Ovary (tissue), 9 donors: ENCODE data around the gene ADGRA1. TPM values are rescaled to one million over a fixed set of nuclear protein-coding genes. Genes with fewer than 3 reads are reported as not detected.

Experiments used
- DNase-seq, 5 donors: peaks; one replicate each; pipeline ENCODE4 v3.0.0-alpha.2; 2019 to 2020
- H3K27ac ChIP-seq, 2 donors: fragments of 200-600 bp; one replicate each; pipeline versions ENCODE4 v1.5.1 to v1.8.0; 2019 to 2022
- H3K27me3 ChIP-seq: fragments of 200-600 bp; one replicate; pipeline ENCODE4 v1.8.0; 2022
- H3K36me3 ChIP-seq: fragments of 200-600 bp; sonication (generic); one replicate; pipeline ENCODE4 v1.5.1; 2019
- H3K4me1 ChIP-seq: one replicate; pipeline ENCODE4 v1.8.1; 2013; ENCODE audit warnings: mild to moderate bottlenecking, moderate library complexity; ENCODE audit not compliant: insufficient read depth
- H3K4me3 ChIP-seq: fragments of 200-600 bp; sonication (generic); one replicate; pipeline ENCODE4 v1.5.1; 2017
- H3K9me3 ChIP-seq, 2 donors: fragments of 200-600 bp in 1 of 2; sonication (generic) in 1 of 2; one replicate each; pipeline versions ENCODE4 v1.5.1 to v1.8.1; 2013 to 2019; ENCODE audit warnings: mild to moderate bottlenecking in 1 of 2, moderate library complexity in 1 of 2
- EP300 ChIP-seq: sonication (generic); formaldehyde crosslinking; IDR thresholded peaks from one replicate; pipeline ENCODE4 v1.6.1; 2017; ENCODE audit warnings: antibody characterized with exemption
- POLR2A ChIP-seq: fragments of 450-650 bp; IDR thresholded peaks from one replicate; pipeline ENCODE4 v1.6.1; 2017; ENCODE audit warnings: antibody characterized with exemption, mild to moderate bottlenecking, moderate library complexity
- WGBS, 3 donors: extraction: QIAGEN DNeasy Blood & Tissue Kit in 1 of 3; methylation state at CpG; one replicate each; pipeline versions ENCODE4 v1.1.5 to v1.1.7; 2013 to 2017; 5-methylcytosine and 5-hydroxymethylcytosine counted together
- intact Hi-C, 4 donors: fragments of 100-400 bp; cut with DNase I; formaldehyde crosslinking; loops; one replicate each; pipeline versions ENCODE4 v1.11.0 to v1.15.1; 2022 to 2023
- polyA plus RNA-seq, 2 donors: library from polyadenylated mRNA; stranded (reverse); fragments of 200-250 nt in 1 of 2; fragments of 350-450 nt in 1 of 2; fragmentation: Illumina TruSeq in 1 of 2; extraction: RNeasy Lipid Tissue Mini Kit (QIAGEN cat#74804) in 1 of 2; gene quantifications; one replicate each; pipeline ENCODE4 v1.2.3, GENCODE V29; 2013 to 2014
- total RNA-seq, 7 donors: library from RNA; depleted of rRNA in 2 of 7; stranded (reverse); fragments of >200 nt in 2 of 7; fragmentation: NEBNext Ultra II Directional in 3 of 7; extraction: Animal tissue kit (Norgen Biotek cat#: 25700) in 3 of 7; gene quantifications; one replicate each; pipeline versions ENCODE4 v1.1.0 to v1.2.4, GENCODE V29; 2016 to 2023
- TF ChIP-seq, protein P1 (sequence below), 3 donors: fragments of 450-650 bp in 2 of 3; fragments of 200-600 bp in 1 of 3; IDR thresholded peaks; one replicate each; pipeline versions ENCODE4 v1.5.1 to v1.8.0; 2016 to 2022; ENCODE audit warnings: antibody characterized with exemption in 3 of 3, mild to moderate bottlenecking in 1 of 3
- donor health status: DM: no; HTN: no; CAD: no; lungs with moderate emphysema.
- donor health status: DM: no; HTN: no; CAD: no.
- donor health status: Bipolar disorder and iron deficiency.
- donor health status: DM: yes; HTN: yes; CAD: no.
- donor health status: DM: no; HTN: no; CAD: no.
- donor health status: DM: yes; HTN: yes; CAD: no.

ADGRA1 gene
- total and polyA plus RNA-seq, 9 donors: 0.07 to 0.92 (median 0.13) TPM; not detected in 5

DNA sequence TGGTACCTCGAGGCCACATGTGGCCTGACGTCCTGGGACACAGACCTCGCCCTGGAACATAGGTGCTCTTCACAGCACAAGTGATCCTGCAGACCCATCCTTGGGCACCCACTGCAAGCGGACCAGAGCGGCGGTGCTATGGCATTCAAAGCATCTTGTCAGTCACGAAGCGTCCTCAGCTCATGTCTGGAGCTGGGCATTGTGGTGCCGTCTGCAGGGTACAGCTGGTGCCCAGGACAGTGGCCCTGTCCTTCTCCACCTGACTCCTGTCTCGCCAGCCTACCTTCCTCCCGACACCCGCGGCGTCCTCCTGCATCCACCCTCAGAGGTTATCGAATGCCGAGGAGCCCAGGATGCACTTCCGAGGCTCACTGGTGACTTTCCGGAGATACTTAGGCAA is 26.5 kb downstream of the ADGRA1 start:
- TF ChIP-seq EP300: no peak
- TF ChIP-seq, protein P1, sequence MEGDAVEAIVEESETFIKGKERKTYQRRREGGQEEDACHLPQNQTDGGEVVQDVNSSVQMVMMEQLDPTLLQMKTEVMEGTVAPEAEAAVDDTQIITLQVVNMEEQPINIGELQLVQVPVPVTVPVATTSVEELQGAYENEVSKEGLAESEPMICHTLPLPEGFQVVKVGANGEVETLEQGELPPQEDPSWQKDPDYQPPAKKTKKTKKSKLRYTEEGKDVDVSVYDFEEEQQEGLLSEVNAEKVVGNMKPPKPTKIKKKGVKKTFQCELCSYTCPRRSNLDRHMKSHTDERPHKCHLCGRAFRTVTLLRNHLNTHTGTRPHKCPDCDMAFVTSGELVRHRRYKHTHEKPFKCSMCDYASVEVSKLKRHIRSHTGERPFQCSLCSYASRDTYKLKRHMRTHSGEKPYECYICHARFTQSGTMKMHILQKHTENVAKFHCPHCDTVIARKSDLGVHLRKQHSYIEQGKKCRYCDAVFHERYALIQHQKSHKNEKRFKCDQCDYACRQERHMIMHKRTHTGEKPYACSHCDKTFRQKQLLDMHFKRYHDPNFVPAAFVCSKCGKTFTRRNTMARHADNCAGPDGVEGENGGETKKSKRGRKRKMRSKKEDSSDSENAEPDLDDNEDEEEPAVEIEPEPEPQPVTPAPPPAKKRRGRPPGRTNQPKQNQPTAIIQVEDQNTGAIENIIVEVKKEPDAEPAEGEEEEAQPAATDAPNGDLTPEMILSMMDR (IDR thresholded peaks at IDR 0.05): no peak
- TF ChIP-seq POLR2A: no peak
- no peak for DNase-seq

DNA sequence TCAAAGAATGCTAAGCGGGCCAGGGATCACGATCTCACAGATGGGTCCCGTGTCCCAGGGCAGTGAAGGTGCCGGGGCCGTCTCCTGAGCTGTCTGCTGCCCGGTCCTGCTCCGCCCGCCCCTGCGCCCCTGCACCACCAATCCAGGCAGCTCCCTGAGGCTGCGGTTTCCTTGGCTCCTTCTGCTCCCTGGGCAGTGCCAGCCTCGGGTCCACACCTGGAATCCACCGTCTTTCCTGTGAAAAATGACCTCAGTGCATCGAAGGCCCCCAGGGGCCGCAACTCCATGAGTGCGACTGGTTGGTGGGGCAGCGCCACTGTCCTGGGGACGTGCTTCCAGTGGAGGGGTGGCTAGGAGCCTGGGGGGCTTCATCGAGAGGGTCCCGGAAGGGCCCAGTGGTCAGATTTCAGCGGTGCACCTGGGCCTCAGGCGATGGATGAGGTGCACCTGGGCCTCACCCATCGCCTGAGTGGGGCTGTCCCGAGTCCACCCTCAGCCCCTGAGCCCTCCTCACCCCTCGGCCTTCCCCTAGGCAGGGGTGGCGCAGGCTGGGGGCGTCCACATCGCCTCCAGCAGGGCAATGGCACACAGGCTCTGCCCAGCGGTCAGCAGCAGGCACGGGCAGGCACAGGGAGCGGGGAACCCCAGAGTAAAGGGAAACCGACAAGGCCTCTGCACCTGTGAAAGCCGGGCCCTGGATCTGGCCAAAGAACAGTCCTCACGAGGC is 27.2 kb downstream of the ADGRA1 start:
- H3K9me3 ChIP-seq: peaks cover 0 to 3% of the 10 kb centered on the region in 2 donors
- no peaks in the 10 kb centered on the region for H3K36me3 ChIP-seq
- no peaks in the 10 kb centered on the region for H3K4me1 ChIP-seq
- 87 to 90% (median 89%) methylated on average over 26 to 33 of the region's 33 CpGs for WGBS, 3 donors
- H3K4me3 ChIP-seq: no peak overlapping the region
- DNase-seq: no peak
- no peak overlapping the region for H3K27ac ChIP-seq
- TF ChIP-seq, protein P1 (IDR thresholded peaks at IDR 0.05): no peak
- TF ChIP-seq EP300 (no peak), POLR2A (no peak)
- intact Hi-C loops: no loop called here
- H3K27me3 ChIP-seq: no peaks in the 10 kb centered on the region

More for the DNA sequence above, 26.5 kb downstream of the ADGRA1 start:
- 88 to 91% (median 90%) methylated on average over 18 of the region's 18 CpGs for WGBS, 3 donors
- intact Hi-C loops: no loop called here
- peaks cover 0 to 7% of the 10 kb centered on the region in 2 donors for H3K9me3 ChIP-seq
- no peaks in the 10 kb centered on the region for H3K36me3 ChIP-seq
- no peak overlapping the region for H3K27ac ChIP-seq
- no peaks in the 10 kb centered on the region for H3K4me1 ChIP-seq
- no peak overlapping the region for H3K4me3 ChIP-seq
- no peaks in the 10 kb centered on the region for H3K27me3 ChIP-seq

DNA sequence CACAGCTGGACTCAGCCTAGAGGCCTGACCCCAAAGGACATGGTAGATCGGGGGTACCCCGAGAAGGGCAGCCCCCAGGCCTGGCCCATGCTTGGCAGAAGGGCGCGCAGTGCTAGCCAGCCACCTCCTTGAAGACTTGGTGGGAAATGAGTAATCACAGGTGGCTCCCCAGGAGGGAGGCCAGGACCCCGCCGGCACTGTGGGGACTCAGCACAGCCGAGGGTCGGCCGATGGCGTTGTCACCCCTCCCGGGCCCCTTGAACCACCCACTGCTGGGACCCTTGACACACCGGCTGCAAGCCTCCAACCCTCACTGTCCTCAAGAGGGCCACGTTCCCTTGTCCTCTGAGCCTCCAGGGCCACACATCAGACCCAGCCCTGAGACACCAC is 27.7 kb downstream of the ADGRA1 start:
- Histone ChIP-seq H3K9me3 (no peaks in the 10 kb centered on the region), H3K27ac (no peak overlapping the region), H3K36me3 (no peaks in the 10 kb centered on the region), H3K27me3 (no peaks in the 10 kb centered on the region), H3K4me1 (no peaks in the 10 kb centered on the region), H3K4me3 (no peak overlapping the region)
- WGBS, 3 donors: 75 to 79% (median 79%) methylated on average over 13 of the region's 13 CpGs
- TF ChIP-seq POLR2A: no peak
- TF ChIP-seq, protein P1 (IDR thresholded peaks at IDR 0.05): no peak
- no peak for TF ChIP-seq EP300
- intact Hi-C loops: no loop called here
- no peak for DNase-seq

DNA sequence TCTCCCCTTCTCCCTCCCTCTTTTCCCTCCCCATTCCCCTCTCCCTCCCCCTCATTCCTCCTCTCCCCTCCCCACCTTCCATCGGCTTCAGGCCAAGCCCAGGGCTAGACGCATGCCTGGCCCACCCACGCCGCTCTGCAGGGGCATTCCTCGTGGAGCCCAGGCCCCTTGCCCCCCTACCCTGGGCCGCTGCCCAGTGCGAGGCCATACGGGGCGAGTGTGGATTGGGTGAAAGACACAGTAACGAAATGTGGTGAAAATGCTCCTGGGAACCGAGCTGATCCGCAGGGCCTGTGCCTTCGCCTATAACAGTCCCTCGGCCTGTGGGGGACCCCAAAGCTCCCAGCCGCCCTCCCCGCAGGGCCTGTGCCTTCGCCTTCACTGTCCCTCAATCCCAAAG is 28.3 kb downstream of the ADGRA1 start:
- Histone ChIP-seq H3K27me3 (no peaks in the 10 kb centered on the region), H3K4me3 (no peak overlapping the region), H3K36me3 (no peaks in the 10 kb centered on the region), H3K4me1 (no peaks in the 10 kb centered on the region), H3K27ac (no peak overlapping the region), H3K9me3 (no peaks in the 10 kb centered on the region)
- no peak for TF ChIP-seq EP300
- TF ChIP-seq, protein P1 (IDR thresholded peaks at IDR 0.05): no peak
- WGBS, 3 donors: 22 to 35% (median 26%) methylated on average over 17 of the region's 17 CpGs
- intact Hi-C loops: no loop called here
- DNase-seq: no peak
